Peyer's patch (tissue), 4 donors: Measurements from ENCODE around the gene XYLT1. TPM values are rescaled to one million over a fixed set of nuclear protein-coding genes. Genes with fewer than 3 reads are reported as not detected.

Source experiments
- DNase-seq, 3 donors: peaks; one replicate each; pipeline ENCODE4 v3.0.0-alpha.2; 2017 to 2019
- H3K27ac ChIP-seq, 4 donors: fragments of 200-600 bp; sonication (generic); one replicate each; pipeline ENCODE4 v1.5.1; 2016 to 2019
- H3K27me3 ChIP-seq, 2 donors: fragments of 200-600 bp; sonication (generic); one replicate each; pipeline ENCODE4 v1.5.1; 2019
- H3K36me3 ChIP-seq, 3 donors: fragments of 200-600 bp; sonication (generic); one replicate each; pipeline ENCODE4 v1.5.1; 2016 to 2019
- H3K4me1 ChIP-seq, 4 donors: fragments of 200-600 bp; sonication (generic); one replicate each; pipeline ENCODE4 v1.5.1; 2016 to 2019
- H3K4me3 ChIP-seq, 4 donors: fragments of 200-600 bp; sonication (generic); 1 replicate in 3 of 4; 2 replicates in 1 of 4; pipeline ENCODE4 v1.5.1; 2016 to 2019; ENCODE audit warnings: mild to moderate bottlenecking in 1 of 4
- H3K9me3 ChIP-seq, 4 donors: fragments of 200-600 bp; sonication (generic); one replicate each; pipeline ENCODE4 v1.5.1; 2016 to 2019; ENCODE audit warnings: mild to moderate bottlenecking in 1 of 4
- POLR2A ChIP-seq, 2 donors: fragments of 450-650 bp; IDR thresholded peaks; one replicate each; pipeline ENCODE4 v1.5.1; 2017; ENCODE audit warnings: antibody characterized with exemption in 2 of 2, mild to moderate bottlenecking in 2 of 2, moderate library complexity in 2 of 2
- total RNA-seq, 4 donors: library from RNA; depleted of rRNA; stranded (reverse); fragments of >200 nt; gene quantifications; one replicate each; pipeline ENCODE4 v1.1.0, GENCODE V29; 2016
- TF ChIP-seq, protein P1 (sequence below), 6 experiments: fragments of 450-650 bp in 4 of 6; fragments of 200-600 bp in 2 of 6; sonication (generic) in 1 of 6; IDR thresholded peaks; one replicate each; pipeline ENCODE4 v1.5.1; 2017 to 2019; ENCODE audit warnings: antibody characterized with exemption in 6 of 6, mild to moderate bottlenecking in 3 of 6, moderate library complexity in 1 of 6

The XYLT1 gene
- total RNA-seq, 4 donors from 2014 or later: 18.7 to 42.1 (median 37.7) TPM

DNA sequence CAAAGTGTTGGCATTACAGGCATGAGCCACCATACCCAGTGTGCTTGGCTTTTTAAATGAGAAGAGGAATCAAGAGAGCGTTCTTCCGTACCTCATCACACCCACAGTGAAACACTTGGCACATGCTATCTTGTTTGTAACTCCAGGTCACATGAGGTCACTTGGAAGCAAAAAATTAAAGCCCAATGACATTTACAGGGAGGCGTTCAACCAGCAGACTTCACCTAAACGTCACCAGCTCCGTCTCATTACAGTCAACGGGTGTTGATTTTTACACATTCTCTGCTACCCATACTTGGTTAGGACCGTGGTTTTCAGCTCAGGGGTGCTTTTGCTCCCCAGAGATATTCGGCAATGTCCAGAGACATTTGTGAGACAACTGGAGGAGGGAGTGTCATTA lies 127.0 kb downstream of the XYLT1 start:
- H3K9me3 ChIP-seq: no peaks in the 10 kb centered on the region
- H3K4me3 ChIP-seq: no peak overlapping the region
- DNase-seq: no peak
- H3K27me3 ChIP-seq: no peaks in the 10 kb centered on the region
- H3K27ac ChIP-seq: peak overlapping the region in 2 of 4 donors; percentile 28 to 62
- TF ChIP-seq, protein P1, sequence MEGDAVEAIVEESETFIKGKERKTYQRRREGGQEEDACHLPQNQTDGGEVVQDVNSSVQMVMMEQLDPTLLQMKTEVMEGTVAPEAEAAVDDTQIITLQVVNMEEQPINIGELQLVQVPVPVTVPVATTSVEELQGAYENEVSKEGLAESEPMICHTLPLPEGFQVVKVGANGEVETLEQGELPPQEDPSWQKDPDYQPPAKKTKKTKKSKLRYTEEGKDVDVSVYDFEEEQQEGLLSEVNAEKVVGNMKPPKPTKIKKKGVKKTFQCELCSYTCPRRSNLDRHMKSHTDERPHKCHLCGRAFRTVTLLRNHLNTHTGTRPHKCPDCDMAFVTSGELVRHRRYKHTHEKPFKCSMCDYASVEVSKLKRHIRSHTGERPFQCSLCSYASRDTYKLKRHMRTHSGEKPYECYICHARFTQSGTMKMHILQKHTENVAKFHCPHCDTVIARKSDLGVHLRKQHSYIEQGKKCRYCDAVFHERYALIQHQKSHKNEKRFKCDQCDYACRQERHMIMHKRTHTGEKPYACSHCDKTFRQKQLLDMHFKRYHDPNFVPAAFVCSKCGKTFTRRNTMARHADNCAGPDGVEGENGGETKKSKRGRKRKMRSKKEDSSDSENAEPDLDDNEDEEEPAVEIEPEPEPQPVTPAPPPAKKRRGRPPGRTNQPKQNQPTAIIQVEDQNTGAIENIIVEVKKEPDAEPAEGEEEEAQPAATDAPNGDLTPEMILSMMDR (IDR thresholded peaks at IDR 0.05): no peak
- no peak for TF ChIP-seq POLR2A (IDR thresholded peaks at IDR 0.05)
- H3K36me3 ChIP-seq: no peaks in the 10 kb centered on the region
- peaks cover 0 to 46% (median 28%) of the 10 kb centered on the region in 4 donors for H3K4me1 ChIP-seq

DNA sequence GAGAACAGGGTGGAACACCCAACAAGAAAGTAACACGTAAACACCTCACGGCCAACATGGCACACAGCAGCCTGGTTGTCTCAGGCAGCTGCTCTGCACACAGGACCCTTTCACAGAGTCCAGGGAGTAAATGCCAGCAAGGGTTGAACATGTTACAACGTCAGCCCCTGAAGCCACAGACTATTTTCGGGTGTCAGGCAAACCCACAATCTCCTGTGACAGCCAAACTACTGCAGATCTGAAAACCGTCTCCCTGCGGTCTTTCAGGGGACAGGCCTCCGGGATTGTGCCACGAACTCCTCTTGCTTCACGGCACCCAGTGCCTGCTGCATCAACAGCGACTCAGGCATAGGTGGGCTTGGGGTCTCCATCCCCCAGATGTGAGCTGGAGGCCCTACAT lies 127.7 kb downstream of the XYLT1 start:
- Histone ChIP-seq H3K27ac (peak overlapping the region in 2 of 4 donors; percentile 28 to 62), H3K27me3 (no peaks in the 10 kb centered on the region), H3K4me1 (peaks cover 0 to 46% (median 28%) of the 10 kb centered on the region in 4 donors), H3K9me3 (no peaks in the 10 kb centered on the region), H3K4me3 (no peak overlapping the region), H3K36me3 (no peaks in the 10 kb centered on the region)
- TF ChIP-seq, protein P1 (IDR thresholded peaks at IDR 0.05): no peak
- no peak for TF ChIP-seq POLR2A (IDR thresholded peaks at IDR 0.05)
- peak in 2 of 3 donors; percentile 60 to 79 for DNase-seq

DNA sequence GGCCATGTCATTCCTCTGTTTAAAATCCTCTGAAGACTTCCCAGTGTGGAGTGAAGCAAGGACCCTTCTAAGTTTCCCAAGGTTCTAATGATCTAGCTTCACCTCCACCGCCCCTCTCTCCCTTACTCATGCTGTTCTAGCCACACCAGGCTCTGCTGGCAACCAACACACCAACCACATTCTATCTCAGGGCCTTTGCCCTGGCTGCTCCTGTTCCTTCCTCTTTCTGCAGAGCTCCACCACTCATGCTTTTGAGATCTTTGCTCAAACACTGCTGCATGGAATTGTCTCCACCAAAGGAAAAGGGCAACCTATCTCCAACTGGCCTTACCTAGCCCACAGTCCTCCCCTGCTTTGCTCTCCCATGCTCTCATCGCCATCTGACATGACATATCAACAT lies 128.7 kb downstream of the XYLT1 start:
- H3K27ac ChIP-seq: peak overlapping the region in 1 of 4 donors; percentile 62
- no peaks in the 10 kb centered on the region for H3K36me3 ChIP-seq
- H3K4me1 ChIP-seq: peaks cover 0 to 38% (median 20%) of the 10 kb centered on the region in 4 donors
- DNase-seq: no peak
- H3K27me3 ChIP-seq: no peaks in the 10 kb centered on the region
- no peak overlapping the region for H3K4me3 ChIP-seq
- no peak for TF ChIP-seq POLR2A (IDR thresholded peaks at IDR 0.05)
- TF ChIP-seq, protein P1 (IDR thresholded peaks at IDR 0.05): no peak
- H3K9me3 ChIP-seq: no peaks in the 10 kb centered on the region

DNA sequence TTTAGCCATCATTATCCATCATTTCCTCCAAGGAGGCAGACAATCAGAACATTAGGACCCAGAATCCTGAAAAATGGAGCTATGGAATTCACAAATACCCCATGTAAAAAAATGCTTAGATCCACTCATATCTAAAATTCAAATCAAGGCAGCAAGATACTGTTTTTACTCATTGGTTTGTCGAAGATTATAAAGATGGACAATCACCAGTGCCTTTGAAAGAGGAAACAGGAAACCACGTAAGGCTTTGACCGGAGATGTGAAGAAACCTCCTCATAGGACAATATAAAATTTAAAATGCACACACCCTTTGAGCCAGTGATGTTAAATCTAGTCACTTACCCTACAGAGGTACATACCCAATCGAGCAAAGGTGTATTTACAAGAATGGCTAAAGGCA lies 130.0 kb downstream of the XYLT1 start:
- no peaks in the 10 kb centered on the region for H3K27me3 ChIP-seq

DNA sequence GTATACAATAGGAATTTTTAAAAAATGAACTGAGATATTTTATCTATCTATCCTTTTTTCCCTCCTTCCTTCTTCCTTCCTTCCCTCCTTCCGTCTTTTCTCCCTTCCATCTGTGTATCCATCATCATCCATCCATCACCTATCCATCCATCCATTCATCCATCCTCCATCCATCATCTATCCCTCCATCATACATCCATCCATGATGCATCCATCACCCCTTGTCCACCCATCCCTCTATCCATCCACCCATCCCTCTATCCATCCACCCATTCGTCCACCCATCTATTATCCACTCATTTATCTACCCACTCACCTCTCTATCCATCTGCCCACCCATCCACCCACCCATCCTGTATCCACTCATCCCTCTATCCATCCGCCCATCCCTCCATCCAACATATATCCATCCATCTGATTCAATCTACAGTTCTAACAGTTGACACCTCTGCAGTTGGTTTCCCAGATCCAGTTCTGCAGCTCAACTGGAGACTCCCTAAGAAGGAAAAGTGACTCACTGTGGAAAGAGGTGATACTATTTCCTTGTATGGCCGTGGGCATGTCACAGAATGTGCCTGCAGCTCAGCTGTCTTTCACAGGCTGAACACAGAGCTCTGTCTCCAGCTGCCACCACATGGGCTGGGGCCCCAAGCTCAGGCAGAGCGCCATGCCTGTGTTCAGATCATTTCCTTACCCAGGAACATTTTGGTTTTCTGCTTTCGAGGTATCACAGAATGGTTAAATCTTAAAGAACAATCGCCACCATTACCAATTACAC lies 130.8 kb downstream of the XYLT1 start:
- peak overlapping the region in 1 of 4 donors; percentile 6 for H3K27ac ChIP-seq
- no peak for DNase-seq

More for the DNA sequence above, 130.0 kb downstream of the XYLT1 start:
- H3K36me3 ChIP-seq: no peaks in the 10 kb centered on the region
- TF ChIP-seq, protein P1 (IDR thresholded peaks at IDR 0.05): no peak
- TF ChIP-seq POLR2A (IDR thresholded peaks at IDR 0.05): no peak
- H3K4me1 ChIP-seq: peaks cover 0 to 27% (median 11%) of the 10 kb centered on the region in 4 donors
- DNase-seq: no peak
- no peaks in the 10 kb centered on the region for H3K9me3 ChIP-seq
- H3K4me3 ChIP-seq: no peak overlapping the region
- no peak overlapping the region for H3K27ac ChIP-seq

More for the DNA sequence above, 130.8 kb downstream of the XYLT1 start:
- H3K9me3 ChIP-seq: no peaks in the 10 kb centered on the region
- no peaks in the 10 kb centered on the region for H3K27me3 ChIP-seq
- TF ChIP-seq POLR2A (IDR thresholded peaks at IDR 0.05): no peak
- TF ChIP-seq, protein P1 (IDR thresholded peaks at IDR 0.05): no peak
- H3K4me1 ChIP-seq: peaks cover 0 to 22% (median 8%) of the 10 kb centered on the region in 4 donors
- no peaks in the 10 kb centered on the region for H3K36me3 ChIP-seq
- H3K4me3 ChIP-seq: no peak overlapping the region
